22Rv1 (cell line): ENCODE measurements around the gene RBM42.
"Not testable (repeated sequence)": the region's sequence is repeated elsewhere in the genome, so short reads cannot be mapped to it uniquely, and the experiment has no call there.

Experiments
- H3K27ac ChIP-seq: fragments of 450-650 bp; 2 replicates; pipeline ENCODE4 v1.5.1; 2017
- ZFX ChIP-seq: fragments of 450-650 bp; IDR thresholded peaks from 2 replicates; pipeline ENCODE4 v1.6.1; 2017; ENCODE audit warnings: antibody characterized with exemption, borderline replicate concordance
- TF ChIP-seq, protein P1 (sequence below): fragments of 450-650 bp; IDR thresholded peaks from 2 replicates; pipeline ENCODE4 v1.5.1; 2017; ENCODE audit warnings: mild to moderate bottlenecking

RBM42 gene

DNA sequence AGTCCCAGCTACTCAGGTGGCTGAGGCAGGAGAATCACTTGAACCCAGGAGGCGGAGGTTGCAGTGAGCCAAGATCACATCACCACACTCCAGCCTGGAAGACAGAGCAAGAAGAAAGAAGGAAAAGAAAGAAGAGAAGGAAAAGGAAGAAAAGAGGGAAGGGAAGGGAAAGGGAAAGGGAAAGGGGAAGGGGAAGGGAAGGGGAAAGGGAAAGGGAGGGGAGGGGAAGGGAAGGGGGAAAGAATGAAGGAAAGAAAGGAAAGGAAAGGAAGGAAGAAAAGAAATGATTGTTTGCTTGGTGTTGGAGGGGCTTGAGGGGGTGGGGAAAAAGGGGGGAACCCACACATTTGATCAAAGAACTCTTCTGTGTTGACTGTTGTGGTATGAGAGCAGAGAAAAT lies 32.9 kb upstream of the RBM42 start:
- TF ChIP-seq ZFX, result no peak
- TF ChIP-seq, protein P1, sequence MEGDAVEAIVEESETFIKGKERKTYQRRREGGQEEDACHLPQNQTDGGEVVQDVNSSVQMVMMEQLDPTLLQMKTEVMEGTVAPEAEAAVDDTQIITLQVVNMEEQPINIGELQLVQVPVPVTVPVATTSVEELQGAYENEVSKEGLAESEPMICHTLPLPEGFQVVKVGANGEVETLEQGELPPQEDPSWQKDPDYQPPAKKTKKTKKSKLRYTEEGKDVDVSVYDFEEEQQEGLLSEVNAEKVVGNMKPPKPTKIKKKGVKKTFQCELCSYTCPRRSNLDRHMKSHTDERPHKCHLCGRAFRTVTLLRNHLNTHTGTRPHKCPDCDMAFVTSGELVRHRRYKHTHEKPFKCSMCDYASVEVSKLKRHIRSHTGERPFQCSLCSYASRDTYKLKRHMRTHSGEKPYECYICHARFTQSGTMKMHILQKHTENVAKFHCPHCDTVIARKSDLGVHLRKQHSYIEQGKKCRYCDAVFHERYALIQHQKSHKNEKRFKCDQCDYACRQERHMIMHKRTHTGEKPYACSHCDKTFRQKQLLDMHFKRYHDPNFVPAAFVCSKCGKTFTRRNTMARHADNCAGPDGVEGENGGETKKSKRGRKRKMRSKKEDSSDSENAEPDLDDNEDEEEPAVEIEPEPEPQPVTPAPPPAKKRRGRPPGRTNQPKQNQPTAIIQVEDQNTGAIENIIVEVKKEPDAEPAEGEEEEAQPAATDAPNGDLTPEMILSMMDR, result no peak
- H3K27ac ChIP-seq, result no peak overlapping the region

DNA sequence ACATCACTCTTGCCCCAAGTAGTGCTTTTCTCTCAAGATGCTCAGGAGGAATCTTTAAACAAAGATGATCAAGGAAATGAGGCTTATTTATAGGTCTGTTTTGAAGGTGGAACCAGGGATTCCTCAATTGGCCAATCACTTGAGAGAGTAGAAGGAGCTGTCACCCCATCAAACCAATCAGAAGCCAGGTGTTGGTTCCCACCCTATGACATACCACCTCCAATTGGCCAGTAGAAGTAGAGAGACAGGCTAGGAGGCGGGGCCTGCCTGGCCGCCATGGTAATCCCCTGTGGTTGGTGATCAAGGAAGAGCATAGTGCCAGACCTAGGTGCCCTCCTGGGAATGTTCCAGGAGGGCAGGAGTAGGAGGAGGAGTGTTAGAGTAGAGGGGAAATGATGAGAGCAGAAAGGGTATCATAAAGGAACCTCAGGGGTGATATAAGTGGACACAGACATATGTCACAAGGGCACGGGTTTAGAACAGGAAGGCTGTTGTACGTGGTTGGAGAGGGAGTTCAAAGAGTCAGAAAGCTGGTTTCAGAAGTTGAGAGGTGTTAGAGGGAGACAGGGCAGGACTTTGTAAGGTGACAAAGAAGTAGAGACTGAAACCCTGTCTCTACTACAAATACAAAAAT lies 32.4 kb upstream of the RBM42 start:
- no peak overlapping the region for H3K27ac ChIP-seq
- TF ChIP-seq ZFX, result no peak
- TF ChIP-seq, protein P1, result no peak

DNA sequence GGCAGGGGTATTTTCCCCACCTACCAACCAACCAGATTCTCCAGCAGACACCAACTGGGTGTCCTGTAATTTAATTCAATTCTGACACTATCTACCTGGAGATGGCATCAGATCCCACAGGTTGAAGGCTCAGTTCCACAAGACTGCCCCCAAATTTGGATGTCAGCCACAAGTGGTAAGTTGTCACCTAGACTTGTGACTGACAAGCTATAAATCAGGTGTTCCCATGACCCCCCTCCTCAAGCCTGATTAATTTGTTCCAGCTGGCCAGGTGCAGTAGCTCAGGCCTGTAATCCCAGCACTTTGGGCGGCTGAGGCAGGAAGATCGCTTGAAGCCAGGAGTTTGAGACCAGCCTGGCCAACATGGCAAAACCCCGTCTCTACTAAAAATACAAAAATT lies 26.9 kb upstream of the RBM42 start:
- TF ChIP-seq, protein P1, result no peak
- TF ChIP-seq ZFX, result no peak
- no peak overlapping the region for H3K27ac ChIP-seq

DNA sequence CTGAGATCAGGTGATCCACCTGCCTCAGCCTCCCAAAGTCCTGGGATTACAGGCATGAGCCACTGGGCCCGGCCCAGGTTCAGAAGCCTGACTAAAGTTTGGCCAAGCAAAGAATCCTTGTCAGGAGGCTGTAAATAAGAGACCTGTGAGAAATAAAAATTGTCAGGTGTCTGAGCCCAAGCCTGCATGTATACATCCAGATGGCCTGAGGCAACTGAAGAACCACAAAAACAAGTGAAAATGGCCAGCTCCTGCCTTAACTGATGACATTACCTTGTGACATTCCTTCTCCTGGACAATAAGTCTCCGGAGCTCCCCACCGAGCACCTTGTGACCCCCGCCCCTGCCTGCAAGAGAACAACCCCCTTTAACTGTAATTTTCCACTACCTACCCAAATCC lies 24.4 kb upstream of the RBM42 start:
- not testable (repeated sequence) for H3K27ac ChIP-seq

DNA sequence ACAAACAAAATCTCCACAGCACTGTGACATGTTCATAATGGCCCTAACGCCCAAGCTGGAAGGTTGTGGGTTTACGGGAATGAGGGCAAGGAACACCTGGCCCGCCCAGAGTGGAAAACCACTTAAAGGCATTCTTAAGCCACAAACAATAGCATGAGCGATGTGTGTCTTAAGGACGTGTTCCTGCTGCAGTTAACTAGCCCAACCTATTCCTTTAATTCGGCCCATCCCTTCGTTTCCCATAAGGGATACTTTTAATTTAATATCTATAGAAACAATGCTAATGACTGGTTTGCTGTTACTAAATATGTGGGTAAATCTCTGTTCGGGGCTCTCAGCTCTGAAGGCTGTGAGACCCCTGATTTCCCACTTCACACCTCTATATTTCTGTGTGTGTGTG lies 21.7 kb upstream of the RBM42 start:
- not testable (repeated sequence) for H3K27ac ChIP-seq

DNA sequence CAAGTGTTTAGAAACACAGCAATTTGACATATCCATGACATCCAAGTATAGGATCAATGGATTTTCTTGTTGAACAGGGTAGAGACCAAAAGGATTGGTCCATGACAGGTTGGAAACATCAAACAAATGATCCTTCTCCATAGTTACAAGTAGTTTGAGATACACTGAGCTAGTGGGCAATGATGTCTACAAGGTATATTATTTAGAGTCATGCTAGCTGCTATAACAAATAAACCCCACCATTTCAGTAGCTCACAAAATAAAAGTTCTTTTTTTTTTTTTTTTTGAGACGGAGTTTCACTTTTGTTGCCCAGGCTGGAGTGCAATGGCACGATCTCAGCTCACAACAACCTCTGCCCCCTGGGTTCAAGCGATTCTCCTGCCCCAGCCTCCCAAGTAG lies 21.2 kb upstream of the RBM42 start:
- TF ChIP-seq, protein P1, result no peak

DNA sequence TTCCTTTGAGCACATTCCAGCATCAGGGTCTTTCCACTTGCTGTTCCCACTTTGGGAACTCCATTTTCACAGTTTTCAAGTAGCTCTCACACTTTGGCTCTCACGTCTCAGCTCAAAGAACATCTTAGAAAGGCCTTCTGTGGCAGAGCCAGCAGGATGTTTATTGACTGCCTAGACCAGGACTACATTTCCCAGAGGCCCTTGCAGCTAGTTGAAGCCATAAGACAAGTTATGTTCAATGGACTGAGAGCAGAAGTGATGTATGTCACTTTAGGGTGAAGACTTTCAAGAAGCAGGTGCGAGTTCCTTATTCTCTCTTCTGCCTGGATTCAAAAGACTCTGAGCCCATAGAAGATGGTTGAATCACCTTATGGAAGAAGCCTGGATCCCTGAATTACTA lies 20.6 kb upstream of the RBM42 start:
- TF ChIP-seq, protein P1, result no peak
- TF ChIP-seq ZFX, result no peak

More for the DNA sequence above, 21.2 kb upstream of the RBM42 start:
- H3K27ac ChIP-seq, result no peak overlapping the region

DNA sequence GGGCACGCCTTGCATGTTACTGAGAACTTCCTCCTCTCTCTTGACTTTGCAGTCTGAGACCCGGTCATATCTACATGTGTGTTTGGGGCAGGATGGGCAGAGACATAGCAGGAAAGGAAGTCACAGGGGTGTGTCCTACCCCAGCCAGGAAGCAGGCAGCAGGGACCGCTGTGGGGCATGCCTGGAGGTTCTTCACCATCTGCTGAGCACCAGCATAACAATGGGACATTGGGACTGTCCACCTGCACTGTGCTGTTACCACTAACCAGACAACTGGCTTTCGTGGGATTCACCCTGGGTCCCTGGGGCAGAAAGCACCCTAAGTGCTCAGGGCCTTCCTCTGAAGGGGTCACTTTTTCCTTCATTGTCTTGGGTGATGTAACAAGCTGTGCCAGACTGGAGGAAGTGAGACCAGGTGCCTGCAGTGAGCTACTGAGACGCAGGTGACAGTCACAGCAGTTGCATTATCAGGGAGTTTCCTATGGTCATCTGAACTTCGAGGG lies 18.9 kb upstream of the RBM42 start:
- no peak overlapping the region for H3K27ac ChIP-seq
- no peak for TF ChIP-seq ZFX

More for the DNA sequence above, 20.6 kb upstream of the RBM42 start:
- H3K27ac ChIP-seq, result no peak overlapping the region

DNA sequence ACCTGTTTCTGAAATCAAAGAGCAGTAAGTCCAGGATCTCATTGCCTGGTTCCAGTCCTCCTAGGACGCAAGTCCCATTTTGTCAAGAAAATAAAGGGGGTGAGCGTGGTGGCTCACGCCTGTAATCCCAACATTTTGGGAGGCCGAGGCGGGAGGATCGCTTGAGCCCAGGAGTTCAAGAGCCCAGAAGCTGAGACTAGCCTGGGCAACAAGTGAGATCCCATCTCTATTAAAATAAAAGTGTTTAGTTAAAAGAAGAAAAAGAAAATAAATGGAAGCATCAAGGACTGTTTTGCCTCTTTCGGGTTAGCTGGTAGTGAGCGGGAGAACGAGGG lies 16.6 kb upstream of the RBM42 start:
- H3K27ac ChIP-seq, result peak overlapping the region; percentile 60; the same call in 1 of the 2 replicates
- no peak for TF ChIP-seq ZFX
